ENCODE results near the gene STARD4.
A peak's percentile ranks its signal among the peaks of the same experiment; 100 is the strongest.

STARD4 gene

GRCh38 chr5:111512375-111513130 is at the start of gene STARD4:
TSS of gene STARD4 (minus strand) at chr5:111512535. CDS start at chr5:111507433, 5,102 bp downstream.
- peak; percentile 88 to 91 for DNase-seq (ENCODE audit: low read depth in 1 of 2, low spot score in 1 of 2)

- no peak for DNase-seq (ENCODE audit: low read depth in 1 of 2, low spot score in 1 of 2)
These were observed 47.3 kb upstream of the STARD4 start for GRCh38 chr5:111559680-111560079.

- DNase-seq (ENCODE audit: low read depth in 1 of 2, low spot score in 1 of 2), result no peak
These were observed 45.4 kb upstream of the STARD4 start for GRCh38 chr5:111557686-111558085.

GRCh38 chr5:111557111-111557510 is 44.8 kb upstream of the STARD4 start:
- no peak for DNase-seq (ENCODE audit: low read depth in 1 of 2, low spot score in 1 of 2)

GRCh38 chr5:111556501-111556900 is 44.2 kb upstream of the STARD4 start:
- DNase-seq (ENCODE audit: low read depth in 1 of 2, low spot score in 1 of 2), result no peak

GRCh38 chr5:111555760-111556159 is 43.4 kb upstream of the STARD4 start:
- no peak for DNase-seq (ENCODE audit: low read depth in 1 of 2, low spot score in 1 of 2)

- no peak for DNase-seq (ENCODE audit: low read depth in 1 of 2, low spot score in 1 of 2)
These were observed 41.5 kb upstream of the STARD4 start for GRCh38 chr5:111553868-111554267.

- no peak for DNase-seq (ENCODE audit: low read depth in 1 of 2, low spot score in 1 of 2)
These were observed 40.6 kb upstream of the STARD4 start for GRCh38 chr5:111552896-111553295.

- no peak for DNase-seq (ENCODE audit: low read depth in 1 of 2, low spot score in 1 of 2)
These were observed 40.2 kb upstream of the STARD4 start for GRCh38 chr5:111552492-111552891.

- no peak for DNase-seq (ENCODE audit: low read depth in 1 of 2, low spot score in 1 of 2)
These were observed 39.4 kb upstream of the STARD4 start for GRCh38 chr5:111551569-111552275.

- no peak for DNase-seq (ENCODE audit: low read depth in 1 of 2, low spot score in 1 of 2)
These were observed 38.8 kb upstream of the STARD4 start for GRCh38 chr5:111551161-111551560.

GRCh38 chr5:111550282-111551020 is 38.1 kb upstream of the STARD4 start:
- DNase-seq (ENCODE audit: low read depth in 1 of 2, low spot score in 1 of 2), result peak; percentile 21 to 32

- DNase-seq (ENCODE audit: low read depth in 1 of 2, low spot score in 1 of 2), result no peak
These were observed 36.8 kb upstream of the STARD4 start for GRCh38 chr5:111548992-111549649.

GRCh38 chr5:111548348-111548950 is 36.1 kb upstream of the STARD4 start:
- DNase-seq (ENCODE audit: low read depth in 1 of 2, low spot score in 1 of 2), result no peak

- DNase-seq (ENCODE audit: low read depth in 1 of 2, low spot score in 1 of 2), result no peak
These were observed 32.7 kb upstream of the STARD4 start for GRCh38 chr5:111545031-111545430.

- no peak for DNase-seq (ENCODE audit: low read depth in 1 of 2, low spot score in 1 of 2)
These were observed 25.0 kb upstream of the STARD4 start for GRCh38 chr5:111537141-111538024.

GRCh38 chr5:111535879-111536549 is 23.7 kb upstream of the STARD4 start:
- DNase-seq (ENCODE audit: low read depth in 1 of 2, low spot score in 1 of 2), result no peak

GRCh38 chr5:111532886-111533582 is 20.7 kb upstream of the STARD4 start:
- DNase-seq (ENCODE audit: low read depth in 1 of 2, low spot score in 1 of 2), result no peak

- DNase-seq (ENCODE audit: low read depth in 1 of 2, low spot score in 1 of 2), result peak; percentile 47 to 66
These were observed 18.0 kb upstream of the STARD4 start for GRCh38 chr5:111530298-111530740.
